Spleen (tissue), 11 donors: ENCODE results near the gene SHISA6. TPM values are rescaled to one million over a fixed set of nuclear protein-coding genes. Genes with fewer than 3 reads are reported as not detected.

Experiments
- DNase-seq: peaks from one replicate; pipeline ENCODE4 v3.0.0-alpha.2; 2020
- H3K27ac ChIP-seq, 8 donors: fragments of 200-600 bp; sonication (generic) in 7 of 8; 1 replicate in 4 of 8; 2 replicates in 4 of 8; pipeline versions ENCODE4 v1.5.0 to v1.8.0; 2016 to 2021; ENCODE audit warnings: inconsistent platforms in 4 of 8, mild to moderate bottlenecking in 4 of 8, moderate library complexity in 1 of 8
- H3K27me3 ChIP-seq, 7 donors: fragments of 200-600 bp; sonication (generic) in 6 of 7; replicated peaks in 1 of 7; 1 replicate in 4 of 7; 2 replicates in 3 of 7; pipeline versions ENCODE4 v1.5.0 to v1.8.0; 2016 to 2021; ENCODE audit warnings: inconsistent platforms in 3 of 7, mild to moderate bottlenecking in 1 of 7
- H3K36me3 ChIP-seq, 6 donors: fragments of 200-600 bp; sonication (generic) in 5 of 6; 1 replicate in 4 of 6; 2 replicates in 2 of 6; pipeline versions ENCODE4 v1.5.0 to v1.8.0; 2016 to 2021; ENCODE audit warnings: inconsistent platforms in 2 of 6
- H3K4me1 ChIP-seq, 6 donors: fragments of 200-600 bp; sonication (generic) in 5 of 6; 1 replicate in 3 of 6; 2 replicates in 3 of 6; pipeline versions ENCODE4 v1.5.0 to v1.8.0; 2016 to 2021; ENCODE audit warnings: inconsistent platforms in 3 of 6
- H3K4me3 ChIP-seq, 8 donors: fragments of 200-600 bp; sonication (generic) in 7 of 8; 1 replicate in 4 of 8; 2 replicates in 4 of 8; pipeline versions ENCODE4 v1.5.0 to v1.8.0; 2016 to 2021; ENCODE audit warnings: inconsistent platforms in 4 of 8, mild to moderate bottlenecking in 4 of 8, moderate library complexity in 2 of 8
- H3K9me3 ChIP-seq, 8 donors: fragments of 200-600 bp; sonication (generic) in 7 of 8; 1 replicate in 4 of 8; 2 replicates in 4 of 8; pipeline versions ENCODE4 v1.5.0 to v1.8.0; 2016 to 2021; ENCODE audit warnings: inconsistent platforms in 4 of 8
- POLR2A ChIP-seq, 3 donors: fragments of 450-650 bp; IDR thresholded peaks; one replicate each; pipeline ENCODE4 v1.5.1; 2017; ENCODE audit warnings: antibody characterized with exemption in 3 of 3, mild to moderate bottlenecking in 1 of 3
- POLR2AphosphoS5 ChIP-seq, 3 donors: sonication (generic); formaldehyde crosslinking; IDR thresholded peaks; one replicate each; pipeline ENCODE4 v1.5.1; 2017; ENCODE audit warnings: antibody characterized with exemption in 3 of 3
- WGBS, 5 donors: extraction: QIAGEN DNeasy Blood & Tissue Kit in 3 of 5; methylation state at CpG; one replicate each; pipeline versions ENCODE4 v1.1.5 to v1.1.7; 2013 to 2018; 5-methylcytosine and 5-hydroxymethylcytosine counted together
- intact Hi-C: fragments of 100-400 bp; cut with DNase I; formaldehyde crosslinking; loops from one replicate; pipeline ENCODE4 v1.15.0; 2023; ENCODE audit warnings: low total_unique reads
- polyA plus RNA-seq, 3 donors: library from polyadenylated mRNA; stranded (reverse); fragments of 200-250 nt; gene quantifications; one replicate each; pipeline ENCODE4 v1.2.1, GENCODE V29; 2013
- total RNA-seq, 7 donors: library from RNA; depleted of rRNA in 3 of 7; stranded (reverse); fragments of >200 nt in 3 of 7; fragmentation: NEBNext Ultra II Directional in 4 of 7; extraction: Animal tissue kit (Norgen Biotek cat#: 25700) in 4 of 7; gene quantifications; one replicate each; pipeline versions ENCODE4 v1.1.0 to v1.2.1, GENCODE V29; 2016 to 2021
- TF ChIP-seq, protein P1 (sequence below), 11 experiments: fragments of 200-600 bp in 7 of 11; fragments of 450-650 bp in 4 of 11; sonication (generic) in 4 of 11; IDR thresholded peaks in 8 of 11; conservative IDR thresholded peaks in 3 of 11; 1 replicate in 7 of 11; 2 replicates in 4 of 11; pipeline versions ENCODE4 v1.4.0 to v1.8.0; 2016 to 2021; ENCODE audit warnings: antibody characterized with exemption in 11 of 11, inconsistent platforms in 4 of 11, mild to moderate bottlenecking in 1 of 11
- donor health status: healthy with polysubstance abuse.
- donor health status: DM: no; HTN: no; CAD: no; lungs with moderate emphysema.
- donor health status: DM: no; HTN: no; CAD: no.
- donor health status: Bipolar disorder and iron deficiency.
- donor health status: healthy.
- donor health status: DM: no; HTN: no; CAD: no.
- donor health status: DM: yes; HTN: yes; CAD: no.

SHISA6 gene
- total and polyA plus RNA-seq, 10 donors, result under 0.01 to 0.35 (median 0.10) TPM; not detected in 3

DNA sequence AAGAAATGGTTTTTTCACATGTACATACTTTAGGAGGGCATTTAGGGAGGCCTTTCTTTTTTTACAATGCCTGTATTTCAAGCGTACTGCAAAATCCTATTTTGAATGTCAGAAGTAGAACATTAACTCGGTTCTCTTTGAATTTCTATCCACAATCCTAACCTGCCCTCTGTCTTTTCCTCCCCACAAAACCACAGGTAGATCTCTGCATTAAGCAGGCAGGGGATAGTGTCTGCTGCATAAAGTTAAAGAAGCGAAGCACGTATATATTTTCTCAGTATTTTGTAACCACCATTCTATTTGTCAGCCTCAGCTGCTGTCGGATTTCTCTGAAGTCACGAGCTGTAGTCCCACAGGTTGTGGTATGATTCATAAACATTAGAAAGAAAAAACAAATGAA, 137.5 kb downstream of the SHISA6 start:
- Histone ChIP-seq H3K27me3 (no peaks in the 10 kb centered on the region), H3K27ac (no peak overlapping the region), H3K4me1 (no peaks in the 10 kb centered on the region), H3K4me3 (no peak overlapping the region), H3K9me3 (peaks cover 0 to 3% (median 0%) of the 10 kb centered on the region in 8 donors), H3K36me3 (no peaks in the 10 kb centered on the region)
- TF ChIP-seq, protein P1, sequence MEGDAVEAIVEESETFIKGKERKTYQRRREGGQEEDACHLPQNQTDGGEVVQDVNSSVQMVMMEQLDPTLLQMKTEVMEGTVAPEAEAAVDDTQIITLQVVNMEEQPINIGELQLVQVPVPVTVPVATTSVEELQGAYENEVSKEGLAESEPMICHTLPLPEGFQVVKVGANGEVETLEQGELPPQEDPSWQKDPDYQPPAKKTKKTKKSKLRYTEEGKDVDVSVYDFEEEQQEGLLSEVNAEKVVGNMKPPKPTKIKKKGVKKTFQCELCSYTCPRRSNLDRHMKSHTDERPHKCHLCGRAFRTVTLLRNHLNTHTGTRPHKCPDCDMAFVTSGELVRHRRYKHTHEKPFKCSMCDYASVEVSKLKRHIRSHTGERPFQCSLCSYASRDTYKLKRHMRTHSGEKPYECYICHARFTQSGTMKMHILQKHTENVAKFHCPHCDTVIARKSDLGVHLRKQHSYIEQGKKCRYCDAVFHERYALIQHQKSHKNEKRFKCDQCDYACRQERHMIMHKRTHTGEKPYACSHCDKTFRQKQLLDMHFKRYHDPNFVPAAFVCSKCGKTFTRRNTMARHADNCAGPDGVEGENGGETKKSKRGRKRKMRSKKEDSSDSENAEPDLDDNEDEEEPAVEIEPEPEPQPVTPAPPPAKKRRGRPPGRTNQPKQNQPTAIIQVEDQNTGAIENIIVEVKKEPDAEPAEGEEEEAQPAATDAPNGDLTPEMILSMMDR (IDR thresholded peaks at IDR 0.05 in 8 of 11, conservative IDR thresholded peaks at IDR 0.05 in 3 of 11), result no peak
- TF ChIP-seq POLR2AphosphoS5 (IDR thresholded peaks at IDR 0.05) (no peak), POLR2A (IDR thresholded peaks at IDR 0.05) (no peak)
- 81 to 91% (median 90%) methylated on average over 6 of the region's 6 CpGs for WGBS, 5 donors
- intact Hi-C loops, result no loop called here
- DNase-seq, result no peak

DNA sequence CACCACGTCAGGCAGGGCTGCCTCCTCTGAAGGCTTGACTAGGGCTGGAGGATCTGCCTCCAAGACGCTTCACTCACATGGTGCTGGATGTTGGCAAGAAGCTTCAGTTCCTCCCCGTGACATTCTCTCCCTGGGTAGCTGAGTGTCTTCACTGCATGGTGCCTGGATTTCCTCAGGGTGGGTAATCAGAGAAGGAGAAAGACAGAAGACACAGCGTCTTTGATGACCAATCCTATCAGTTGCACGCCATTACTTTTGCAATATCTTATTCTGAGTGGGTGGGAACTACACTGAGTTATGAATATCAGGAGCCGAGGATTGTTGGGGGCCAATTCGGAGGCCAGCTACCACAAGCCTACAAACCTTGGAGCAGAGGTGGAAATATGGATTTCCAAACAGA, 139.7 kb downstream of the SHISA6 start:
- Histone ChIP-seq H3K27me3 (no peaks in the 10 kb centered on the region), H3K4me3 (no peak overlapping the region), H3K9me3 (peaks cover 0 to 12% (median 0%) of the 10 kb centered on the region in 8 donors), H3K36me3 (no peaks in the 10 kb centered on the region), H3K4me1 (no peaks in the 10 kb centered on the region), H3K27ac (no peak overlapping the region)
- DNase-seq, result no peak
- WGBS, 5 donors, result 70 to 82% (median 73%) methylated on average over 5 to 7 of the region's 7 CpGs
- intact Hi-C loops, result no loop called here
- TF ChIP-seq, protein P1 (IDR thresholded peaks at IDR 0.05 in 8 of 11, conservative IDR thresholded peaks at IDR 0.05 in 3 of 11), result no peak
- TF ChIP-seq POLR2A (IDR thresholded peaks at IDR 0.05) (no peak), POLR2AphosphoS5 (IDR thresholded peaks at IDR 0.05) (no peak)

DNA sequence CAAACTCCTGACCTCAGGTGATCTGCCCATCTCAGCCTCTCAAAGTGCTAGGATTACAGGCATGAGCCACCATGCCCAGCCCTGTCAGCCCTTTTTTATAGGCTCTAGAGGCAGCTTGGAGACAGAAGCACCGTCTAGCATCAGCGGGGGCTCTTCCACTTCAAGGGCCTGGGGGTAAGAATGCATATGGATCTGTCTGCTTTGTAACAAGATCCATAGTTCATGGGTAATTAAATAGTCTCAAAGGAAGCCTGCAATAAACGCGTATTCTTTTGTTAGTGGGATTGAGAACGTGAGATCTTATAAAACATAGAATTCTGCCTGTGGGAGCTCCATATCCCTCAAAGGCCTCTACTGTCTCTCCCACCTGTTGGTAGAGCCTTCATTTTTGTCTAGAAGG, 142.1 kb downstream of the SHISA6 start:
- DNase-seq, result no peak
- peaks cover 0 to 16% (median 0%) of the 10 kb centered on the region in 8 donors for H3K9me3 ChIP-seq
- no peak overlapping the region for H3K27ac ChIP-seq
- no peak overlapping the region for H3K4me3 ChIP-seq
- no peaks in the 10 kb centered on the region for H3K27me3 ChIP-seq
- no peaks in the 10 kb centered on the region for H3K4me1 ChIP-seq
- TF ChIP-seq POLR2A (IDR thresholded peaks at IDR 0.05) (no peak), POLR2AphosphoS5 (IDR thresholded peaks at IDR 0.05) (no peak)
- TF ChIP-seq, protein P1 (IDR thresholded peaks at IDR 0.05 in 8 of 11, conservative IDR thresholded peaks at IDR 0.05 in 3 of 11), result no peak
- no peaks in the 10 kb centered on the region for H3K36me3 ChIP-seq
- 78 to 89% (median 85%) methylated on average over 5 of the region's 5 CpGs for WGBS, 5 donors
- intact Hi-C loops, result no loop called here

DNA sequence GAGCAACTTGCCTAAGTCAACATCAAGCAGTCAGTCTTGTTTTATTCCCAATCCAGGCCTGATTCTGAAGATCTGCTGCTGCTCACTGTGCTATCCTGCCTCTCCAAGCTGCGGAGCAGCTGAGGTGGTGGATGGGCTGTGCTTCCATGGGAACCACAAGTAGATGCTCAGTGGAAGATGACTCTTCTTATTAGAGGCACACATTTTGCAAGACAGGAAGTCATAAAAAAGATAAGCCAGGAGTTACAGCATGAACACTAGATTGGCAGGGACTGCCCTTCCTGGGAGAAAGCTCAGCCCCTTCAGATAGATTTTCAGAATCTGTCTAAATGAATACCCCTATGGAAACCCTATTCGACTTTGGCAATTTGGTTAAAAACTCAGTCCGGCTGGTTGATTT, 143.1 kb downstream of the SHISA6 start:
- no peaks in the 10 kb centered on the region for H3K4me1 ChIP-seq
- intact Hi-C loops, result no loop called here
- H3K27me3 ChIP-seq, result no peaks in the 10 kb centered on the region
- peaks cover 0 to 16% (median 0%) of the 10 kb centered on the region in 8 donors for H3K9me3 ChIP-seq
- H3K4me3 ChIP-seq, result no peak overlapping the region
- no peak overlapping the region for H3K27ac ChIP-seq
- H3K36me3 ChIP-seq, result no peaks in the 10 kb centered on the region
- WGBS, 5 donors, result 84 to 93% (median 88%) methylated on average over 3 of the region's 3 CpGs
- DNase-seq, result no peak
- no peak for TF ChIP-seq POLR2AphosphoS5 (IDR thresholded peaks at IDR 0.05)

DNA sequence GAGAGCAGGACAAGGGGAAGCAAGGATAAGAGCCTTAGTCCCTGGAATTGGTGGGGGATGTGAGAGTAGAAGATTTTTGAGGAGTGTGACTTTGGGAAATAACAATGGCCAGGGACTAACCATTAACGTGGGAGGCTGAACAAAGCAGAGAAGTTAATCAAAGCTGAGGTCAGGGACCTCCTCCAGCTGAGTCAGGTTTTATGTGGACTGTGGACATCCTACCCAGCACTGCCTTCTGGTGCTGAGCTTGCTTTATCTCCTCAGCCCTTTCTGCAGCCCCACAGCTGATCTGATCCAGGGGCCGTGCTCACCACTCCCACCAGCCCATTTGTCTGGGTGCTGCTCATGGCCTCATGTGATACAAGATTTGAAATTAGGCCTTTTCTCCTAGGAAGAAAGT, 146.6 kb downstream of the SHISA6 start:
- TF ChIP-seq POLR2AphosphoS5 (IDR thresholded peaks at IDR 0.05) (no peak), POLR2A (IDR thresholded peaks at IDR 0.05) (no peak)
- TF ChIP-seq, protein P1 (IDR thresholded peaks at IDR 0.05 in 8 of 11, conservative IDR thresholded peaks at IDR 0.05 in 3 of 11), result no peak
- Histone ChIP-seq H3K4me1 (no peaks in the 10 kb centered on the region), H3K27me3 (no peaks in the 10 kb centered on the region), H3K4me3 (no peak overlapping the region), H3K27ac (no peak overlapping the region), H3K36me3 (no peaks in the 10 kb centered on the region), H3K9me3 (peaks cover 0 to 48% (median 4%) of the 10 kb centered on the region in 8 donors)
- intact Hi-C loops, result no loop called here
- DNase-seq, result no peak
- WGBS, 5 donors, result 40 to 63% (median 51%) methylated on average over 2 of the region's 2 CpGs
